ENCODE data around the gene TCEA2.

The TCEA2 gene

GRCh38 chr20:64058536-64058935 is 4.5 kb upstream of the TCEA2 start:
- no peak overlapping the region for H3K4me3 ChIP-seq (ENCODE audit: low read depth, low read length)
- no peak for TF ChIP-seq CTCF (IDR thresholded peaks at IDR 0.05; ENCODE audit: low read depth, low read length)
- no peaks in the 10 kb centered on the region for H3K9me3 ChIP-seq (ENCODE audit: severe bottlenecking)

GRCh38 chr20:64062276-64062595 is 762 bp upstream of the TCEA2 start:
- TF ChIP-seq CTCF (IDR thresholded peaks at IDR 0.05; ENCODE audit: low read depth, low read length) = no peak
- DNase-seq = no peak
- no peaks in the 10 kb centered on the region for H3K36me3 ChIP-seq
- peak overlapping the region; percentile 45 for H3K4me3 ChIP-seq (ENCODE audit: low read depth, low read length)
- H3K27me3 ChIP-seq (ENCODE audit: insufficient read depth, low read depth, severe bottlenecking) = no peaks in the 10 kb centered on the region
- H3K27ac ChIP-seq = peak overlapping the region; percentile 69
- no peaks in the 10 kb centered on the region for H3K9me3 ChIP-seq (ENCODE audit: severe bottlenecking)

More at GRCh38 chr20:64058536-64058935, 4.5 kb upstream of the TCEA2 start:
- no peak for DNase-seq
- Histone ChIP-seq H3K36me3 (no peaks in the 10 kb centered on the region), H3K27me3 (ENCODE audit: insufficient read depth, low read depth, severe bottlenecking) (no peaks in the 10 kb centered on the region), H3K27ac (no peak overlapping the region)

DNA sequence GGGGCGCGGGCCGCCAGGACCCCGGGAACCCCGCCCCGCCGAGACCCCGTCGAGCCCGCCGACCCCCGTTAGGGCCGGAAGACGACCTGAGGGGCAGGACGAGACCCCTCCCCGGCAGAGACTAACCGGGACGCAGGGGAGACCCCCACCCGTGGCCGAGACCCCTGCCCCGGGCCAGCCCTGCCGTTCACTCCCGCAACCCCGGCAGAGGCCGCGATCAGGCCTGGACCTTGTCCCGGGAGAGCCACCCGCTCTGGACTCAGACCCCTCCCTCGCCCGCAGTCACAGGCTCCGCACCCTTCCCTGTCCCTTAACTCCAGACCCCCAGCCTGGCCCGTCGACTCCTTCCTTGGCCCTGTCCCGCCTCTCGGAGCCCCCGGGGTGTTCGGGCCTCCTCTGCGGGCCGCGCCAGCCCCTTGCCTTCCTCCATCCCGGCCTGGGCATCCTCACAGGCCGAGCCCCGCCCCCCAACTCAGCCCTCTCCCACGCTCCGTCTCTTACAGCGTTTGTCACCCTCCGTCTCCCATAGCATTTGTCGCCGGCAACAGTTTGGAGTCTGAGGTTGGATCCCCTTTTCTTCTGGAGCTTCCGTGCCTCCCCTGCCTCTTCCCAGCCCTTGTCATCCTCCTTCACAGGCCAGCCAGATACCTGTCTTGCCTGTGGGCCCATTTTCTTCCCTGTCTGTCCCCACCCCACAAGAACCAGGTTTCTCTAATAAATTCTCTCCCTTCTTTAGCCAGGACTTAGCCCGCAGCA is 569 bp downstream of the TCEA2 start:
- H3K27ac ChIP-seq = peak overlapping the region; percentile 50
- no peak for DNase-seq

GRCh38 chr20:64064145-64064698 is 1.2 kb downstream of the TCEA2 start:
- no peaks in the 10 kb centered on the region for H3K36me3 ChIP-seq
- H3K27me3 ChIP-seq (ENCODE audit: insufficient read depth, low read depth, severe bottlenecking) = no peaks in the 10 kb centered on the region
- H3K27ac ChIP-seq = no peak overlapping the region
- no peaks in the 10 kb centered on the region for H3K9me3 ChIP-seq (ENCODE audit: severe bottlenecking)
- TF ChIP-seq CTCF (IDR thresholded peaks at IDR 0.05; ENCODE audit: low read depth, low read length) = no peak
- no peak overlapping the region for H3K4me3 ChIP-seq (ENCODE audit: low read depth, low read length)
- no peak for DNase-seq

More for the DNA sequence above, 569 bp downstream of the TCEA2 start:
- Histone ChIP-seq H3K4me3 (ENCODE audit: low read depth, low read length) (peak overlapping the region; percentile 65), H3K9me3 (ENCODE audit: severe bottlenecking) (no peaks in the 10 kb centered on the region), H3K27me3 (ENCODE audit: insufficient read depth, low read depth, severe bottlenecking) (no peaks in the 10 kb centered on the region), H3K36me3 (no peaks in the 10 kb centered on the region)
- no peak for TF ChIP-seq CTCF (IDR thresholded peaks at IDR 0.05; ENCODE audit: low read depth, low read length)

- Histone ChIP-seq H3K9me3 (ENCODE audit: severe bottlenecking) (no peaks in the 10 kb centered on the region), H3K27ac (no peak overlapping the region), H3K36me3 (no peaks in the 10 kb centered on the region), H3K4me3 (ENCODE audit: low read depth, low read length) (no peak overlapping the region), H3K27me3 (ENCODE audit: insufficient read depth, low read depth, severe bottlenecking) (no peaks in the 10 kb centered on the region)
- no peak for TF ChIP-seq CTCF (IDR thresholded peaks at IDR 0.05; ENCODE audit: low read depth, low read length)
- no peak for DNase-seq
Measured at GRCh38 chr20:64065062-64065973, 2.3 kb downstream of the TCEA2 start.

Data from WERI-Rb-1 (cell line).